ENCODE results near the gene WSCD2. TPM values are rescaled to one million over a fixed set of nuclear protein-coding genes. Genes with fewer than 3 reads are reported as not detected.
A peak's percentile ranks its signal among the peaks of the same experiment; 100 is the strongest.

Gene WSCD2
- total RNA-seq, 2 donors from 2014 or later = 0.31 TPM; not detected in 1

- no peaks in the 10 kb centered on the region for H3K4me1 ChIP-seq
- no peak overlapping the region for H3K4me3 ChIP-seq
- DNase-seq (ENCODE audit: low spot score) = no peak
- no peak for TF ChIP-seq CTCF (IDR thresholded peaks at IDR 0.05)
- no peaks in the 10 kb centered on the region for H3K36me3 ChIP-seq
- H3K27me3 ChIP-seq = no peaks in the 10 kb centered on the region
- no peaks in the 10 kb centered on the region for H3K9me3 ChIP-seq
- no peak overlapping the region for H3K27ac ChIP-seq
Measured at GRCh38 chr12:108231109-108231905, 102.2 kb downstream of the WSCD2 start.

GRCh38 chr12:108231909-108232434, 102.9 kb downstream of the WSCD2 start:
- no peaks in the 10 kb centered on the region for H3K36me3 ChIP-seq
- H3K27ac ChIP-seq = no peak overlapping the region
- no peaks in the 10 kb centered on the region for H3K27me3 ChIP-seq
- H3K4me3 ChIP-seq = no peak overlapping the region
- no peak for TF ChIP-seq CTCF (IDR thresholded peaks at IDR 0.05)
- no peak for DNase-seq (ENCODE audit: low spot score)
- no peaks in the 10 kb centered on the region for H3K9me3 ChIP-seq
- H3K4me1 ChIP-seq = no peaks in the 10 kb centered on the region

- no peaks in the 10 kb centered on the region for H3K27me3 ChIP-seq
- H3K4me3 ChIP-seq = no peak overlapping the region
- H3K36me3 ChIP-seq = no peaks in the 10 kb centered on the region
- no peak for DNase-seq (ENCODE audit: low spot score)
- no peak overlapping the region for H3K27ac ChIP-seq
- peaks cover 0 to 3% of the 10 kb centered on the region in 2 donors for H3K9me3 ChIP-seq
- no peak for TF ChIP-seq CTCF (IDR thresholded peaks at IDR 0.05)
- no peaks in the 10 kb centered on the region for H3K4me1 ChIP-seq
Measured at GRCh38 chr12:108232565-108232964, 103.5 kb downstream of the WSCD2 start.

- peak in 1 of 2 donors; percentile 50 for TF ChIP-seq CTCF (IDR thresholded peaks at IDR 0.05)
- no peak overlapping the region for H3K27ac ChIP-seq
- H3K4me3 ChIP-seq = no peak overlapping the region
- no peaks in the 10 kb centered on the region for H3K27me3 ChIP-seq
- H3K9me3 ChIP-seq = peaks cover 0 to 6% of the 10 kb centered on the region in 2 donors
- no peak for DNase-seq (ENCODE audit: low spot score)
- H3K36me3 ChIP-seq = no peaks in the 10 kb centered on the region
- H3K4me1 ChIP-seq = no peaks in the 10 kb centered on the region
Measured at GRCh38 chr12:108234158-108234557, 105.1 kb downstream of the WSCD2 start.

GRCh38 chr12:108235197-108235984, 106.3 kb downstream of the WSCD2 start:
- H3K27ac ChIP-seq = no peak overlapping the region
- TF ChIP-seq CTCF (IDR thresholded peaks at IDR 0.05) = no peak
- H3K27me3 ChIP-seq = no peaks in the 10 kb centered on the region
- no peak for DNase-seq (ENCODE audit: low spot score)
- H3K4me3 ChIP-seq = no peak overlapping the region
- H3K4me1 ChIP-seq = no peaks in the 10 kb centered on the region
- H3K36me3 ChIP-seq = no peaks in the 10 kb centered on the region
- H3K9me3 ChIP-seq = peaks cover 0 to 6% of the 10 kb centered on the region in 2 donors

Measured in right atrium auricular region (tissue), 2 donors.